Left ventricle myocardium superior (tissue), 1 donor: ENCODE data around the gene B3GNT2. TPM values are rescaled to one million over a fixed set of nuclear protein-coding genes. Genes with fewer than 3 reads are reported as not detected.
"Not testable (repeated sequence)": the region's sequence is repeated elsewhere in the genome, so short reads cannot be mapped to it uniquely, and the experiment has no call there.

Experiments
- ATAC-seq: fragments of 200-7000 bp; cut with Tn5 transposase; one replicate; pipeline ENCODE4 v1.9.1; 2020; ENCODE audit warnings: mild to moderate bottlenecking, moderate library complexity
- DNase-seq: peaks from one replicate; pipeline ENCODE4 v3.0.0-alpha.2; 2020
- intact Hi-C: fragments of 100-400 bp; cut with micrococcal nuclease; formaldehyde crosslinking; loops from one replicate; pipeline ENCODE4 v1.11.0; 2022
- long read RNA-seq: library from polyadenylated mRNA; unstranded; transcript quantifications from one replicate; pipeline ENCODE4 v2.0.0, GENCODE V29; 2021
- total RNA-seq: library from RNA; stranded (reverse); fragmentation: NEBNext Ultra II Directional; extraction: Animal tissue kit (Norgen Biotek cat#: 25700); gene quantifications from one replicate; pipeline ENCODE4 v1.2.1, GENCODE V29; 2021
- donor health status: DM: no; HTN: yes; CAD: no; lungs with severe emphysema.

B3GNT2 gene, protein sequence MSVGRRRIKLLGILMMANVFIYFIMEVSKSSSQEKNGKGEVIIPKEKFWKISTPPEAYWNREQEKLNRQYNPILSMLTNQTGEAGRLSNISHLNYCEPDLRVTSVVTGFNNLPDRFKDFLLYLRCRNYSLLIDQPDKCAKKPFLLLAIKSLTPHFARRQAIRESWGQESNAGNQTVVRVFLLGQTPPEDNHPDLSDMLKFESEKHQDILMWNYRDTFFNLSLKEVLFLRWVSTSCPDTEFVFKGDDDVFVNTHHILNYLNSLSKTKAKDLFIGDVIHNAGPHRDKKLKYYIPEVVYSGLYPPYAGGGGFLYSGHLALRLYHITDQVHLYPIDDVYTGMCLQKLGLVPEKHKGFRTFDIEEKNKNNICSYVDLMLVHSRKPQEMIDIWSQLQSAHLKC
- total RNA-seq = 15.1 TPM
- long read RNA-seq, transcript B3GNT2-201 (2 exons, 2,763 nt) = major isoform, 61 of 63 reads
- long read RNA-seq, partial matches to known transcripts = 0 of 63 reads
- long read RNA-seq, other reads (novel, unspliced or antisense) = 2 of 63 reads

DNA sequence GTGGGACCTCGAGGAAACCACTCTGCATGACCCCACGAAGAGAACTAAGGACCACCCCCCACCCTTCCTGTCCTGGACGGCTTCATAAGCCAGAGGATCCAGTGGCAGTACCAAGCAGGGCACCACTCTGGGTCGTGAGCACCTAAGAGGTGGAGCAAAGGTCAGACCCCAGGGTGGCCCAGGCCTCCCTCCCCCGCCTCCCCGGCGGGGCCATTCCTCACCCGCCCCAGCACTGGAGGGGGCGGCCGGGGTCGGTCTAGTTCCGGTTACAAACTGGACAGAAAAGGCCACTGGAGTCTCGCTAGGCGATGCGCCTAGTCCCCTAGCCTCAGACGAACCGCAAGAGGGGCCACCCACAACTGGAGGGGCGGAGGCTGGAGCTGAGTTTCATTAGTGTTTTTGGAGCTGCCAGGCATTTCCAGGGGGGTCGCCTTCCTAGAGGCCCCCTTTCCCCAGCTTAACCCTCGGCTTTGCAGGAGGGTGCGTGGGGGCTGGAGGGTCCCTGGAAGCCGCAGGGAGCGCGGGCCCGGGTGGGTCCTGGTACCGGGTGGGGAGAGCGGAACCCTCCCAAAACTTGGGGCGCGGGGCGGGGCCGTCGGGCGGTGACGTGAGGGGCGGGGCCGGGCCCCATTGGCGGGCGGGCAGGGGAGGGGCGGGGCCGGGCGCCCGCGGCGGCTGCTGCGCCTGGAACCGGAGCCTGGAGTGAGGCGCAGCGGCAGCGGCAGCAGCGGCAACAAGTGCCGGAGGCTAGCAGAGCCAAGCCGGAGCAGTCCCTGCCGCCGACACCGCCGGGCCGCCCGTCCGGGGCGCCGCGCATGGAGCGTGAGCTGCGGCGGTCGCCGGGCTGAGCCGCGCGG, at the start of gene B3GNT2:
B3GNT2 (plus strand) TSS at position 695 of the 857 bp plus-strand sequence. CDS start 26,106 bp downstream, outside the sequence.
- ATAC-seq (peak; percentile 91), DNase-seq (peak; percentile 91)
- intact Hi-C loops = no loop called here

GRCh38 chr2:62146790-62147189, 49.1 kb upstream of the B3GNT2 start:
- intact Hi-C loops, DNase-seq, ATAC-seq: not testable (repeated sequence)

GRCh38 chr2:62147610-62148301, 48.2 kb upstream of the B3GNT2 start:
- ATAC-seq (no peak), DNase-seq (no peak)
- intact Hi-C loops = no loop called here

- peak; percentile 49 for ATAC-seq
- DNase-seq = no peak
- intact Hi-C loops = no loop called here
Observed at GRCh38 chr2:62149708-62150107, 46.2 kb upstream of the B3GNT2 start.

- no peak for DNase-seq
- intact Hi-C loops = no loop called here
- ATAC-seq = peak; percentile 80
Observed at GRCh38 chr2:62150597-62151305, 45.2 kb upstream of the B3GNT2 start.

GRCh38 chr2:62151306-62151638, 44.6 kb upstream of the B3GNT2 start:
- ATAC-seq (peak; percentile 91), DNase-seq (peak; percentile 55)
- intact Hi-C loops = no loop called here

- intact Hi-C loops = no loop called here
- no peak for DNase-seq
- no peak for ATAC-seq
Observed at GRCh38 chr2:62152000-62152399, 43.9 kb upstream of the B3GNT2 start.

- ATAC-seq (peak; percentile 36), DNase-seq (no peak)
- intact Hi-C loops = no loop called here
Observed at GRCh38 chr2:62156861-62157496, 38.9 kb upstream of the B3GNT2 start.

- peak; percentile 39 for DNase-seq
- ATAC-seq = peak; percentile 78
- intact Hi-C loops = no loop called here
Observed at GRCh38 chr2:62158444-62159121, 37.3 kb upstream of the B3GNT2 start.

- intact Hi-C loops, DNase-seq, ATAC-seq: not testable (repeated sequence)
Observed at GRCh38 chr2:62160691-62161090, 35.2 kb upstream of the B3GNT2 start.

- intact Hi-C loops = no loop called here
Observed at GRCh38 chr2:62163106-62163831, 32.6 kb upstream of the B3GNT2 start.

GRCh38 chr2:62163834-62164233, 32.1 kb upstream of the B3GNT2 start:
- DNase-seq (no peak), ATAC-seq (peak; percentile 52)
- intact Hi-C loops = no loop called here

More at GRCh38 chr2:62163106-62163831, 32.6 kb upstream of the B3GNT2 start:
- ATAC-seq = no peak
- no peak for DNase-seq

- DNase-seq (no peak), ATAC-seq (peak; percentile 79)
- intact Hi-C loops = no loop called here
Observed at GRCh38 chr2:62175728-62176127, 20.2 kb upstream of the B3GNT2 start.

DNA sequence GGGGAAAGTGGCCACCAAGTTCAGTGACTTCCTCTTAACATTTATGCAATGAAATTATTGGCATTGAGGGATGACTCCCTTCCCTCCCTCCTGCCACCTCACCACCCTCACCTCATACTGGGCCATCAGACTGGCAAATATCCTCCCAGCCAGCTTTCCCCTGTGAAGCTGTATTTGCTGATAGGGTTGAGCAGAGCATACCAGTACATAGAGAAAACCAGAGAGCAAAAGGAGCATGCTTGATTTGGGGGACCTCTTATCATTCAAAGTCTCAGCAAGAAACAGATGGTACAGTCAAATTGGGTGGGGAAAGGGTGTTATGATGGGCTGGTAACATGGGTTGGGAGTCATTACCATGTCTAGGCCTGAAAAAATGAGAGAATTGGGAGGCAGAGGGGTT, 19.1 kb upstream of the B3GNT2 start:
- ATAC-seq (peak; percentile 41), DNase-seq (no peak)
- intact Hi-C loops = no loop called here

GRCh38 chr2:62177392-62178049, 18.4 kb upstream of the B3GNT2 start:
- no peak for DNase-seq
- intact Hi-C loops = no loop called here
- peak; percentile 70 for ATAC-seq

- DNase-seq = peak; percentile 43
- intact Hi-C loops = no loop called here
- peak; percentile 82 for ATAC-seq
Observed at GRCh38 chr2:62178741-62179271, 17.1 kb upstream of the B3GNT2 start.
